NCI-H460 (cell line): ENCODE measurements around the gene S100B. TPM values are rescaled to one million over a fixed set of nuclear protein-coding genes. Genes with fewer than 3 reads are reported as not detected.
"Not testable (repeated sequence)": the region's sequence is repeated elsewhere in the genome, so short reads cannot be mapped to it uniquely, and the experiment has no call there.

ENCODE experiments used
- DNase-seq: peaks from one replicate; pipeline ENCODE4 v3.0.0-alpha.2; 2016; ENCODE audit warnings: low read depth; ENCODE audit errors: extremely low read depth
- polyA plus RNA-seq: library from polyadenylated mRNA; depleted of rRNA; stranded (reverse); fragments of >200 nt; gene quantifications from 2 replicates; pipeline ENCODE4 v1.2.3, GENCODE V29; 2014; cell fraction: nucleus; rRNA removed
- total RNA-seq: library from RNA; depleted of rRNA; stranded (reverse); fragments of >200 nt; shearing (Covaris generic); gene quantifications from 2 replicates; pipeline ENCODE4 v1.2.3, GENCODE V29; 2014; rRNA removed

S100B gene
- not detected in 2 replicates for total RNA-seq
- not detected in 2 replicates for polyA plus RNA-seq

DNA sequence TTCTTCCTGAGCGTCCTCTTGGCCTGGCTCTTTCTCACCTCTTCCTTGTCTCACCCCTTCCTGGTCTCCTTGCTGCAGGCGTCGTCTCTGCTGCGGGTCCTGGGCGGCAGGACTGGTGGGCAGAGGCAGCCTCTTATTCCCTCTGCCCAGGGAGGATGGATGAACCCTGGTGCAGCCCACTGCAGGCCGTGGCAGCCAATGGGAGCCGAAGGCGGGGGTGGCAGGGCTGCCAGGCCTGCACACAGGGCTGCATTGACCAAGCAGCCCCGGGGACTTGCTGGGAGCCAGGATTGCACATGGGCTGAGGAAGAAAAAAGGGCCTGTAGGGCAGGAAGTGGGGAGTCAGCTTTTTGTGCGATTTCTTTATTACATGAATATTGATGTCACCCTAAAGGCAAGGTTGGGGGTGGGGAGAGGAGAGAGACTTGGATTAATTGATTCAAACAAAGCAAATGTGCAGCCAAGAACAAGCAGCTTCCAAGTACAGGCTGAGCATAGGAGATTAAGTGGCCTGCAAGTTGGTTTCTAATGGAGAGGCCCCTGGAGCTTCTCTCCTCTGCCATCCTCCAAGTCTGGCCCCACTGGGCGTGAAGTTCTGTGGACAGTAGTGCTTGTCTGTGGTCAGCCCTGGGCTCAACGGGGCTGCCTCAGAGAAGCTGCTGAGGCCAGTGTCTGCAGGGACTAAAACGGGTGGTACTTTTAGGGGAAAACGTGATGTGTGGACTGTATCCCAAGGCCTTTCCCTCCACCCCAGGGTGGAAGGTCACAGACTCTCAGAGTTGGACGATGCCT, at the start of gene S100B:
Gene S100B (minus strand): TSS at position 108 of the 792 bp plus-strand sequence. CDS start 2,667 bp downstream, outside the sequence.
- no peak for DNase-seq

DNA sequence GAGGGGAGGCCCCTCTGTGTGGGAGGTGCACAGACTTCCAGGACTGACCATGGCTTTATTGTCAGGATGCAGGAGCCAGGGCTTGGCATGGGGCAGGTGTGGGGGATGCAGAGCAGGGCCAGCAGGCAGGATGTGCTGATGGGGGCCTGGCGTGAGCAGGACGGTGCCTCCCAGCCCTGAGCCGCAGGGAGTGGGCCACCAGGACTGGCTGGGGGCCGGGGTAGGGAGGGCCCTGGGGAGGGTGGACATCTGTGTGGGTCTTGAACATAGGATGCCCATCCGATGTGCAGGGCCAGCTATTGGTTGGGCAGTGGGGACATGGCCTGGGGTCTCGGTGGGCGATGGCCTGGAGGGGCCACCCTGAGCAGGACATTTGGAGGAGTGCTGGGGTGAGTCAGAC, 46.2 kb upstream of the S100B start:
- no peak for DNase-seq

DNA sequence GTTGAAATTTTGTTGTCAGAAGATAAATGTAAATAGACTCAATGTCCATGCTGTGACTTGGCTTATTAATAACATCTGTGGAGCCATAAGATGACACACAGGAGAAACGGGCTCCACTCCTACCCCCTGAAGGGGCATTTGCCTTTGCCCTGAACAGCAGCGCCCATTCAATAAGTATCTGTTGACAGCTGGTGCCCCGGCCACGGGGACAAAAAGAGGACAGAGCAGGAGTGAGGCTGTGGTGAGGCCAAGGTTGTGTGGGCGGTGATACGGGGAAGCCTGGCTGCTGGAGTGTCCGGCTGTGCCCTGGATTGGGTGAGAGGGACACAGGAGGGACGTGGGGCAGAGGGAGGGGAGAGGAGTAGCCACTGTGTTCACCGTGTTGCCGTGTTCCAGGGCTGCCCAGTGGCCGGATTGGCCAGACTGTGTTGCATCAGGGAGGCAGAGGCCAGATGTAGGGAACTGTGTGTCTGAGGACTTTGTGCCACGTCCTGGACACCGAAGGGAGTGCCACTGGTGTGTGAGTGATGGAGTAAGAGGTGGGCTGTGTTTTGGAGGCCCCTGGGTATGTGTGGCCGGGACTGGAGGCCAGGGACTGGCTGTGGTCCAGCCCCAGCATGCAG, 45.7 kb upstream of the S100B start:
- no peak for DNase-seq

DNA sequence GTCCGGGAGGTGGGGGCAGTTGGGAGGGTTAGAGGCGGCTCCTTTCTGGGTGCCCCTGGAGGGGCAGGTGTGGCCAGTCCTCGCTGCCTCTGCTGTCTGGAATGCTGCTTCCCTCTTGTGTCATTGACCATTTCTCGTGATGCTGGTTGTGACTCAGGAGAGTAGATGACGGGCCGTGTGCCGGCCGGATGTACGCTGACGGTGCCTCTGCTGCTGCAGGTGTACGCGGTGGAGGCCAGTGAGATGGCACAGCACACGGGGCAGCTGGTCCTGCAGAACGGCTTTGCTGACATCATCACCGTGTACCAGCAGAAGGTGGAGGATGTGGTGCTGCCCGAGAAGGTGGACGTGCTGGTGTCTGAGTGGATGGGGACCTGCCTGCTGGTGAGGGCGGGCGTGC, 44.5 kb upstream of the S100B start:
- no peak for DNase-seq

DNA sequence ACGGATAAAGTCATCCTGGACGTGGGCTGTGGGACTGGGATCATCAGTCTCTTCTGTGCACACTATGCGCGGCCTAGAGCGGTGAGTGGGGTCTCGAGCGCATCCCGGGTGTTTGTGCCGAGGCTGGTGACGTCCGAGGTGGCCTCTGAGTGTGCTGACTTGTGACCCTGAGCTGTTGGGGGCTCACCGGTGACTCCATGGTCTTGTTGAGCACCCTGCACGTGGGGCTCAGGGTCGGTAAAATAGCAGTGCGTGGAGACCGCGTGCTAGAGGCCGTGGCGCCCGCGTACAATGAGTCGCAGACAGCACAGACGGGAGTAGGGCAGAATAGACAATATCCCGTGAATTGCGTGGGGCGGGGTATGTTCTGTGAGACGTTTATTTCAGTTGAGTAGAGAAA, 43.7 kb upstream of the S100B start:
- no peak for DNase-seq

DNA sequence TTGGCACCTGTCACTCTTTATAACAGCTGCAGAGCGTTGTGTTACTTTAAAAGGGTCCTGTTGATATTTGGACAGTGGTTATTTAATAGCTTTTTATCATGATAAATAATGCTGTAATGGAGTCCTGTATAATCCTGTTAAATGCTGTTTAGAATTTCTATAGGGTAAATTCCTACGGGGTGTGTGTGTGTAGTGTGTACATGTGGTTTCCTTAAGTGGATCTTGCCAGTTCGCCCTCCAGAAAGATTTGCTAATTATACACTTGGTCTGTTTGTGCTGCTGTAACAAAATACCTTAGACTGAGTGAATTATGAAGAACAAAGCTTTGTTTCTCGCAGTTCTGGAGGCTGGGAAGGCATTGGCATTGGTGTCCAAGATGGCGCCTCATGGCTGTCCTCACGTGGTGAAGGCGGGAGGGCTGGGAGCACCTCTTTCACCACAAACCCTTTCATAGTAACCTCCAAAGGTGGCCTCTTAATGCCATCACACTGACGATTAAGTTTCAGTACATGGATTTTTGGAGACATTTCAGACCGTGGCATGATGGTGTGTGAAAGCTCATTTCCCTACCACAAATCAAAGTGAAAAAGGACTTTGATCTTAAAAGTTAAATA, 41.8 kb upstream of the S100B start:
- DNase-seq = no peak

DNA sequence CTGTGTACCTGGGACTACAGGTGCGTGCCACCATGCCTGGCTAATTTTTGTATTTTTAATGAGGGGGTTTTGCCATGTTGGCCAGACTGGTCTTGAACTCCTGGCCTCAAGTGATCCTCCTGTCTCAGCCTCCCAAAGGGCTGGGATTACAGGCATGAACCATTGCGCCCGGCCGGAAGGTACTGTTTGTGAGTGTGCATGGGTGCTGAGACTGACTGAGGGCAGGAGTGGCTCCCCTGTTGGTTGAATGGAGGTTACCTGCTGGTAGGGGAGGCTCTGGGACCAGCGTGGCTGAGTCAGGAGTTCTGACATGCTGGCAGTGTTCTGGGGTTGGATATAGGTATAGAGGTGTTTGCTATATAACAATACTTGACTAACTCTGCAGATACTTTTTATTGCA, 41.0 kb upstream of the S100B start:
- no peak for DNase-seq

DNA sequence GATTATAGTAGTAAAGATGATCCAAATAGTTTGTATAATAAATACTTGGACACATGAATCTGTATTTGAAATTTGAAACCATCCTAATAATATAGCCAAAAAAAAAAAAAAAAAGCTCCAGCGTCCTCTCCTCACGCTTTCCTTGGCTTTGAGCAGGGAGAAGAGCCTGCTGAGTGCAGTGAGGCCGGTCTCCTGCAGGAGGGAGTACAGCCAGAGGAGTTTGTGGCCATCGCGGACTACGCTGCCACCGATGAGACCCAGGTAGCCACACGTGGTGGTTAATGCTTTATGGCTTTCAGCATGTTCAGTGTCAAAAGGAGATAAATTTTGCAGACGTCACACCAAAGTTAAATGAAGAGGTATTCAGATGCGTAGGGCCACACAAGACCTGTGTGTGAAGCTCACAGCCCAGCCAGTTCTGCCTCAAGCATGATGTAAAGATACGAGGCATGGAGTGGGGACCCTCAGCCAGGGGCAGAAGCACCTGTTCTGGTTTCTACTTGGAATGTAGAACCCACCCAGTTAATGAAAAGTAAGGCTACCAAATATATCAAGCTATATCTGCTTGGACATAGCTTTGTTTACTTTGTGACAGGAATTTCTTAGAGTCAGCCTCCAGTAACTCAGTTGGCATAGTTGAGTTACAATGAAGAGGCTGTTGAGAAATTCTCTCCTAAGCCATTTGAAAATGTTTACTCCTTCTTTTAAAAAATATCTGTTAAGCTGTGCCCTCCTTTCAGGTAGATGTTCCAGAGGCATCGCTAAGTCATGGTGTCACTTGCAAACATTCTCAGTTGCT, 38.7 kb upstream of the S100B start:
- no peak for DNase-seq

DNA sequence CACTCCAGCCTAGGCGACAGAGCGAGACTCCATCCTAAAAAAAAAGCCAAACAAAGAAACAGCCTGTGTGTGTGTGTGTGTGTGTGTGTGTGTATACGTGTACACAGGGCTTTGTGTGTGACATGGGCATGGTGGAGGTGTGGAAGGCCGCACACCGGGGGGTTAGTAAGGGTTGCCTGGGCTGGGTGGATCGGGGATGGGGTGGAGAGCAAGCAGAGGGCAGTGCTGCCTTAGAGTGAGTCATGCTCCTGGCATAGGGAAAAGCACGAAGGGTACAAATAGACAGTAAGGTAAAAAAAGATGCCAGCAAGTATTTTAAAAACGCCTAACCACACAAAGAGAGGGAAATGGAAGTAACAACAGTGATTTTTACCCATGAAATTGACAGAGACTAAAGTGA, 36.8 kb upstream of the S100B start:
- DNase-seq = no peak

DNA sequence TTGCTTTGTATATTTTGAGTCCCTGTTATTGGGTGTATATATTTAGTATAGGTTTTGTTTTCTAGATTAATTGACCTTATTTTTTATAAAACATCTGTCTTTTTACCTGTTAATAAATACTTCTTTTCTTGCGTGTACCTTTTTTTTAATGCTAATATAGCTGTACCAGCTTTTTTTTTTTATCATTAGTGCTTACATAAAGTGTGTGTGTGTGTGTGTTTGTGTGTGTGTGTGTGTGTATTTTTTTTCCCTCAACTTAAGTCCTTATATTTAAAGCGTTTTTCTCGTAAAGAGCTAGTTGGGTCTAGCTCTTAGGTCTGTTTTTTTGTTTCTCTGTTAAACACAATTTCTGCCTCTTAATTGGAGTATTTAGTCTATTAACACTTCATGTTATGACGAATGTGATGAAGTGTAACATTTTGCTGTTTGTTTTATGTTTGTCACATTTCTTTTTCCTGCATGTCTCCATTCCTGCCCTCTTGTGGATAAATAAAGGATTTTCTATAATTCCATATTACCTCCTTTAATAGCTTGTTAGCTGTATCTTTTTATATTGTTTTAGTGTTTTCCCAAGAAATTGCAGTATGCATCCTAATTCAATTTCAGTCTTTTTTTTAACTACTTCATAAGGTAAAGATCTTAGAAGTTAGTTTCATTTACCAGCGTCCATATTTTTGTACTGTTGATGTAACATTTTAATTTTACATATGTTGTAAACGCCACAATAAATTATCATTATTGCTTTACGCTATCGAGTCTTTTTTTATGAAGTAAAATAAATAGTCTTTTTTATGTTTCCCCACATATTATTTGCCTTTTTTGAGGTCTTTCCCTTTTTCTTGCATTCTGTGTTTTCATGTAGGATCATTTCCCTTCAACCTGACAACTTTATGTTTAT, 34.9 kb upstream of the S100B start:
- peak; percentile 13 for DNase-seq

DNA sequence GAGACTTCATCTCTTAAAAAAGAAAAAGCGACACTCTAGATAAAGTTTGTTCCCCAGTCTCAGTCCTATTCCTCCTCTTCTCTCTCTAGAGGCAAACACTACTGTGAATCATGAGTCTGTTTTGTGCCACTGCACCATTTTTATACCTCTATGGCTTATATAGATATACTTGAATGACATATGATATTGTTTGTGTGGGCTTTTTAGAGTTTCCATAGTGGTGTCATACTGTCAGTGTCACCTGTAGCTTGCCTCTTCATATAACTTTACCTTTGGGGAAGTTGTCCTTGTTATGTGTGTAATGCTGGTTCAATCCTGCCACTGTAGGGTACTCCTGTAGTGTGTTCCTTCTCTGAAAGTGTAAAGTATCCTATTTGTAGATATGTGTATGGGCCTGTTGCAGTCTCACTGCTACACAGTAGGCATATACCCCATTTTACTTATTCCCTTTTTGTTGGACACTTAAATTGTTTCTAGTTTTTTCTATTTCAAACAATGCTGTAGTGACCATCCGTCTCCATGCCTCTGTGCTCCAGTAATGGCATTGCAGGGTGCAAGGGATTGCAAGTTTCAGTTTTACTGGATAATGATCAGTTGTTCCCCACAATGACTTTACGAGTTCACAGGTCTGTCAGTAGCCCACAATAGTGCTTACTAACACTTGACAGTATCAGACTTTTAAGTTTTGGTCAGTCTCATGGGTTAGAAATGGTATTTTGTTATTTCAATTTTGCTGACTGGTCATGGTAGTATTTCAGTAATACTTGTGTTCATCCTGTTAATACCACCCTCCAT, 33.3 kb upstream of the S100B start:
- no peak for DNase-seq

DNA sequence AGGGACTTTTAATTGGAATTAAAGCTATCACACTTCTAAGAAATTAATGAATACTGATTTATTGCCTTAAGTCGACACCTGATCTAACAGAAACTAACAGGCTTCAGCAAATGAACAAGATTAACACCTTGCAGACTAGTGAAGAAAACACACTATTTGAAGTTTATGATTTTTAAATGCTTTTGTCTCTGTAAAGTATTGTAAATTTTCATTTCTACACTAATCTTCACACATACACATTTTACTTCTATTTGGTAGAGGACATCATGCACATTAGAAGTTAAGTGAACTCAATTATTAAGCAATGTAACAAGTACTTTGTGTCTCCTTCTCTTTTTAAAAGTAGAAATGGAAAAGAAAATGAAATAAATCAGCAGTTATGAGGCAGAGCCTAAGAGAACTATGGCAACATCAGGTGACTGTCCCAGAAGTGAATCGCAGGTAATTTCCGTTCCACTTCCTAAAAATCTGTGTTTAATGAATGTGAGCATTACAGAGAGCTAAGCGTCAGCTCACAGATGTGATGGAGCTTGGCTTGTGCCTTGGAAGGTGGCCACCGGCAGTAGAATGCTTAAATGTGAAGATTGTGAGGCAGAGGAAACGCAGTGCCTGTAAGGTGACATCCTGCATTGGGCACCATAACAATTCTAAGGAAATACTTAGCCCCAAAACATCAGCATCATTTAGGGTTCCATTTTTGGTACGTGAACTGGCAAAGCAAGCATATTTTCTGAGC, 31.8 kb upstream of the S100B start:
- DNase-seq = no peak

DNA sequence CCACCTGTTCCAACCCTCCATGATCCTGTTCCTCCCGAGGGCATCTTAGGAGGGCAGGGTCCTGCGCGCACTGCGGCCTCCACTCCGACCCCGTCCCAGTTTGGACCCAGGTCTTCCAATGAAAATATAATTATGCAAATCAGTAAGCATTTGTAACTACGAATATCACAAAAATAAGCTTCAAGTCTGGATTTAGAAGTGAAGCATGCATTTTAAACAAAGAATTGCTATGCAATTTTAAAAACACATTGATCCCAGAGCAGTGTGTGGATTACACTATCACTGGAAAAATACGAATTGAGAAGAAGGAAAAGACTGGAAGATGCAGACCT, 31.3 kb upstream of the S100B start:
- DNase-seq = no peak

DNA sequence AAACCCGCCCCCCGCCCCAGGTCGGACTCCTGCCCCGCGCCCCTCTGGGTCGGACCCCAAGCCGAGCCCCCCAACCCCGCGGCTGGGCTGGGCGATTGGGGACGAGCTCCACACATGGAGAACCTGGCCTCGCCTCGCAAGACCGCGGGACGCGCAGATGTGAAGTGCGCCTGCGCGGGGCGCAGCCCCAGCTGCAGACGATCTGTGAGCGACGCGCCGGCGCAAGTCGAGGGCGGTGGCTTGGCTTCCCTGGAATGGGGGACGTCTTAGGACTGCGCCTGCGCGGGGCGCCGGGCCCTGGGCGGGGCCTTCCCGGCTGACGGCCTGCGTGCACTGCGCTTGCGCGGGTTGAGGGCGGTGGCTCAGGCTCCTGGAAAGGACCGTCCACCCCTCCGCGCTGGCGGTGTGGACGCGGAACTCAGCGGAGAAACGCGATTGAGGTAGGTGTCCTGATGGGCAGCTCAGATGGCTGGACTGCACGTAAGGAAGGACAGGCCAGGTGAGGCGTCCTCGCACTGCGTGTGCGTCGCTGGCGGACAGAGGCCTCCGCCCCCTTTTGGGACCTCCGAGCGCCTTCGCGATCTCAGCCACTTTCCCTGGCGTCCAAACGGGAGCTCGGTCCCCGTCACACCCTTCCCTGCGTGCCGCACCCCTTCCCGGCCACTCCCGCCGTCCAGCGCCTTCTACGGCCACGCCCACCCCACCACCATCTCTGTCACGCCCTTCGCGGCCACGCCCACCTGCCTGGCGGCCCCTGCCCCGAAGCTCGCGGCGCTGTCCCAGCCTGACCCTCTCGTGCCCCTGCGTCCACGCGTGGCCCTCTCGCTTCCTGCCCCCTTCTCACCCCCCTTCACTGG, 30.7 kb upstream of the S100B start, which contains the start of gene PRMT2:
Gene PRMT2 (plus strand): TSS at position 351 of the 857 bp plus-strand sequence. CDS start 1,278 bp downstream, outside the sequence.
- peak; percentile 95 for DNase-seq

DNA sequence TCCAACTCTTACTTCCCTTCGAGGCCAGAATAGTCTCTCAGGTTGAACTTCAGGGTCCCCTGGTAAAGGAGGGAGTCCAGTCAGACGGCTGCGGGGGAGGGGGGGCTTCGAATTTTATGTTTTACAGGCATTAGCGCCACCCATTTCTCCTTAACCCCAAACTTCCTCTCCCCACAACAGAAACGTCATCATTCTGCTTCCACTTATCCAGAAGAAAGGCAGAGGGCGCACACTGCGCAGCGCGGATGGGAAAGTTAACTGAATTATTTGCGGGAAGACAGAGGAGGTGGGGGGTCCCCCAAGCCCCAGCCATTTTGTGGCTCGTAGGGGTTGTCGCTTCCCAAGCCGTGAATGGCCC, 30.1 kb upstream of the S100B start:
- DNase-seq = peak; percentile 59

DNA sequence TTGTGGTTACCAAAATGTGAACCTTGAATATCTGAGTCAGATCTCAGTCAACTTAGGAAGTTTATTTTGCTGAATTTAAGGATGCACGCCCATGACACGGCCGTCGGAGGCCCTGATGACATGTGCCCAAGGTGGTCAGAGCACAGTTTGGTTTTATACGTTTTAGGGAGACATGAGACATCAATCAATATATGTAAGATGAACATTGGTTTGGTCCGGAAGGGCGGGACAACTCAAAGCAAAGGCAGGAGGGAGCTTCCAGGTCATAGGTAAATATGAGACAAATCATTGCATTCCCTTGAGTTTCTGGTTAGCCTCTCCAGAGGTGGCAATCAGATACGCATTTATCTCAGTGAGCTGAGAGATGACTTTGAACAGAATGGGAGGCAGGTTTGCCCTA, 29.5 kb upstream of the S100B start:
- DNase-seq = no peak

DNA sequence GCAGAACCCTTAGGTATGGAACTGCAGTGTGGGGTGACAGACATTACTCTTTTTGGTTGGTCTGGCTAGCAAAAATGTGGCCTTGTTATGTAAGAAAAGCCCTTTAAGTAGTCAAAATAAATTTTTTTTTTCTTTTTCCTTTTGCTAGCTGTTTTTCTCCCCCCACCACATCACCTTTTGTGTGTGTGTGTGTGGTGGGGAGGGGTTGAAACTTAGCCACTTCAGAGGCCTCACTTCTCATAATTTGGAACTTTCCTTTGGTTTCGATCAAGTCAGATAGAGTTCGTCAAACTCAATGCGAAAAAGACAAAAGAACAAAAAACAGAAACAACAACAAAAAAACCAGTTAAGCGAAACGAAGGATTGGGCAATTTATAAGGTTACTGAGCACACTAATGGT, 28.7 kb upstream of the S100B start:
- no peak for DNase-seq

DNA sequence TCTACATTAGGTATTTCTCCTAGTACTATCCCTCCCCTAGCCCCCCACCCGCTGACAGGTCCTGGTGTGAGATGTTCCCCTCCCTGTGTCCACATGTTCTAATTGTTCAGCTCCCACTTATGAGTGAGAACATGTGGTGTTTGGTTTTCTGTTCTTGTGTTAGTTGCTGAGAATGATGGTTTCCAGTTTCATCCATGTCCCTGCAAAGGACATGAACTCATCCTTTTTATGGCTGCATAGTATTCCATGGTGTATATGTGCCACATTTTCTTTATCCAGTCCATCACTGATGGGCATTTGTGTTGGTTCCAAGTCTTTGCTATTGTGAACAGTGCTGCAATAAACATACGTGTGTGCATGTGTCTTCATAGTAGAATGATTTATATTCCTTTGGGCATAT, 26.0 kb upstream of the S100B start:
- not testable (repeated sequence) for DNase-seq
